Measurements from ENCODE around the gene PSRC1.

GRCh38 chr1:109265741-109266330, 17.1 kb downstream of the PSRC1 start:
- TF ChIP-seq POLR2A (IDR thresholded peaks at IDR 0.05) = no peak
- no peak for TF ChIP-seq CTCF (IDR thresholded peaks at IDR 0.05)

Data from sigmoid colon (tissue), 3 donors.